ENCODE measurements around the gene CANT1. TPM values are rescaled to one million over a fixed set of nuclear protein-coding genes. Genes with fewer than 3 reads are reported as not detected.

CANT1 gene
- total RNA-seq, 4 donors from 2014 or later: 11.2 to 30.1 (median 21.6) TPM

- Histone ChIP-seq H3K4me3 (no peak overlapping the region), H3K9me3 (no peaks in the 10 kb centered on the region), H3K4me1 (peaks cover 0 to 28% (median 0%) of the 10 kb centered on the region in 3 donors), H3K27ac (no peak overlapping the region), H3K36me3 (peaks cover 0 to 96% of the 10 kb centered on the region in 2 donors), H3K27me3 (no peaks in the 10 kb centered on the region)
- 92 to 94% methylated on average over 19 to 22 of the region's 34 CpGs for WGBS, 2 donors (ENCODE audit: low coverage in 1 of 2)
- TF ChIP-seq POLR2A (IDR thresholded peaks at IDR 0.05) (no peak), POLR2AphosphoS5 (IDR thresholded peaks at IDR 0.05) (no peak), CTCF (IDR thresholded peaks at IDR 0.05) (no peak), EP300 (IDR thresholded peaks at IDR 0.05) (no peak)
- no peak for ATAC-seq
Observed at GRCh38 chr17:78995022-78995760, 14.4 kb downstream of the CANT1 start.

GRCh38 chr17:78993981-78994671, 15.4 kb downstream of the CANT1 start:
- 93% methylated on average over 3 to 7 of the region's 22 CpGs for WGBS, 2 donors (ENCODE audit: low coverage in 1 of 2)
- TF ChIP-seq EP300 (IDR thresholded peaks at IDR 0.05): no peak
- TF ChIP-seq POLR2AphosphoS5 (IDR thresholded peaks at IDR 0.05): no peak
- TF ChIP-seq CTCF (IDR thresholded peaks at IDR 0.05): no peak
- TF ChIP-seq POLR2A (IDR thresholded peaks at IDR 0.05): no peak
- Histone ChIP-seq H3K9me3 (no peaks in the 10 kb centered on the region), H3K27me3 (no peaks in the 10 kb centered on the region), H3K4me1 (peaks cover 0 to 28% (median 0%) of the 10 kb centered on the region in 3 donors), H3K27ac (no peak overlapping the region), H3K36me3 (peaks cover 0 to 92% of the 10 kb centered on the region in 2 donors), H3K4me3 (no peak overlapping the region)
- no peak for ATAC-seq

GRCh38 chr17:78993241-78993956, 16.2 kb downstream of the CANT1 start:
- Histone ChIP-seq H3K27ac (no peak overlapping the region), H3K9me3 (no peaks in the 10 kb centered on the region), H3K27me3 (no peaks in the 10 kb centered on the region), H3K4me3 (no peak overlapping the region), H3K4me1 (peaks cover 0 to 25% (median 0%) of the 10 kb centered on the region in 3 donors), H3K36me3 (peaks cover 0 to 85% of the 10 kb centered on the region in 2 donors)
- TF ChIP-seq POLR2AphosphoS5 (IDR thresholded peaks at IDR 0.05) (no peak), POLR2A (IDR thresholded peaks at IDR 0.05) (no peak), CTCF (IDR thresholded peaks at IDR 0.05) (peak in 3 of 4 experiments; percentile 57 to 82 (median 64))
- ATAC-seq: no peak
- WGBS, 2 donors (ENCODE audit: low coverage in 1 of 2): 13% methylated on average over 9 of the region's 49 CpGs; no CpG with 5 or more reads in 1 of the 2 donors

- ATAC-seq: no peak
- Histone ChIP-seq H3K9me3 (no peaks in the 10 kb centered on the region), H3K36me3 (peaks cover 0 to 77% of the 10 kb centered on the region in 2 donors), H3K4me1 (peaks cover 0 to 27% (median 0%) of the 10 kb centered on the region in 3 donors), H3K27ac (no peak overlapping the region), H3K4me3 (no peak overlapping the region), H3K27me3 (no peaks in the 10 kb centered on the region)
- WGBS, 2 donors (ENCODE audit: low coverage in 1 of 2): 78 to 84% methylated on average over 3 to 10 of the region's 12 CpGs
- TF ChIP-seq POLR2AphosphoS5 (IDR thresholded peaks at IDR 0.05) (no peak), EP300 (IDR thresholded peaks at IDR 0.05) (no peak), CTCF (IDR thresholded peaks at IDR 0.05) (no peak), POLR2A (IDR thresholded peaks at IDR 0.05) (no peak)
Observed at GRCh38 chr17:78992542-78993212, 16.9 kb downstream of the CANT1 start.
